Mononuclear cell (primary cell): ENCODE measurements around the gene CEMIP2. TPM values are rescaled to one million over a fixed set of nuclear protein-coding genes. Genes with fewer than 3 reads are reported as not detected.
A peak's percentile ranks its signal among the peaks of the same experiment; 100 is the strongest.
"Not testable (repeated sequence)": the region's sequence is repeated elsewhere in the genome, so short reads cannot be mapped to it uniquely, and the experiment has no call there.

ENCODE experiments used
- H3K27me3 ChIP-seq: 2 replicates; pipeline ENCODE4 v1.6.0; 2011; ENCODE audit warnings: low read length, control low read depth; ENCODE audit not compliant: insufficient read depth
- H3K4me1 ChIP-seq: 2 replicates; pipeline ENCODE4 v1.5.1; 2011; ENCODE audit warnings: mild to moderate bottlenecking, low read length, control low read depth; ENCODE audit not compliant: insufficient read depth
- H3K4me3 ChIP-seq: 2 replicates; pipeline ENCODE4 v1.5.1; 2011; ENCODE audit warnings: mild to moderate bottlenecking, low read length, moderate library complexity
- H3K9me3 ChIP-seq: 2 replicates; pipeline ENCODE4 v1.5.1; 2011; ENCODE audit warnings: low read depth, mild to moderate bottlenecking, control low read depth, low read length
- total RNA-seq: library from RNA; depleted of rRNA; stranded (reverse); fragments of >200 nt; gene quantifications from one replicate; pipeline ENCODE4 v1.2.3, GENCODE V29; 2012

Gene CEMIP2
- total RNA-seq = 220 TPM

GRCh38 chr9:71768388-71769174 is at the start of gene CEMIP2:
TSS of gene CEMIP2 (minus strand) at chr9:71768513. CDS start at chr9:71750373, 18,140 bp downstream.
- H3K9me3 ChIP-seq = no peaks in the 10 kb centered on the region
- peaks cover 51% of the 10 kb centered on the region for H3K4me1 ChIP-seq
- peak within 1 kb of the TSS; percentile 96 for H3K4me3 ChIP-seq
- H3K27me3 ChIP-seq = peaks cover 6% of the 10 kb centered on the region

GRCh38 chr9:71816916-71817451 is 48.7 kb upstream of the CEMIP2 start:
- no peaks in the 10 kb centered on the region for H3K27me3 ChIP-seq
- H3K4me1 ChIP-seq = peaks cover 6% of the 10 kb centered on the region
- no peaks in the 10 kb centered on the region for H3K9me3 ChIP-seq
- H3K4me3 ChIP-seq = no peak overlapping the region

- Histone ChIP-seq H3K27me3 (no peaks in the 10 kb centered on the region), H3K4me3 (no peak overlapping the region), H3K9me3 (no peaks in the 10 kb centered on the region), H3K4me1 (peaks cover 6% of the 10 kb centered on the region)
Observed at GRCh38 chr9:71814815-71815214, 46.5 kb upstream of the CEMIP2 start.

- H3K4me3 ChIP-seq = no peak overlapping the region
- no peaks in the 10 kb centered on the region for H3K9me3 ChIP-seq
- H3K27me3 ChIP-seq = no peaks in the 10 kb centered on the region
- peaks cover 6% of the 10 kb centered on the region for H3K4me1 ChIP-seq
Observed at GRCh38 chr9:71814226-71814625, 45.9 kb upstream of the CEMIP2 start.

GRCh38 chr9:71812385-71812784 is 44.1 kb upstream of the CEMIP2 start:
- H3K9me3 ChIP-seq = no peaks in the 10 kb centered on the region
- peaks cover 5% of the 10 kb centered on the region for H3K4me1 ChIP-seq
- no peaks in the 10 kb centered on the region for H3K27me3 ChIP-seq
- H3K4me3 ChIP-seq = no peak overlapping the region

- no peaks in the 10 kb centered on the region for H3K27me3 ChIP-seq
- H3K4me1 ChIP-seq = peaks cover 9% of the 10 kb centered on the region
- H3K9me3 ChIP-seq = no peaks in the 10 kb centered on the region
- H3K4me3 ChIP-seq = no peak overlapping the region
Observed at GRCh38 chr9:71808068-71808467, 39.8 kb upstream of the CEMIP2 start.

GRCh38 chr9:71806901-71807307 is 38.6 kb upstream of the CEMIP2 start:
- H3K27me3 ChIP-seq = no peaks in the 10 kb centered on the region
- H3K4me1 ChIP-seq = peaks cover 9% of the 10 kb centered on the region
- no peaks in the 10 kb centered on the region for H3K9me3 ChIP-seq
- H3K4me3 ChIP-seq = no peak overlapping the region

GRCh38 chr9:71805096-71805495 is 36.8 kb upstream of the CEMIP2 start:
- H3K9me3 ChIP-seq, H3K4me3 ChIP-seq, H3K4me1 ChIP-seq, H3K27me3 ChIP-seq: not testable (repeated sequence)

- no peaks in the 10 kb centered on the region for H3K27me3 ChIP-seq
- H3K4me3 ChIP-seq = no peak overlapping the region
- H3K4me1 ChIP-seq = peaks cover 12% of the 10 kb centered on the region
- no peaks in the 10 kb centered on the region for H3K9me3 ChIP-seq
Observed at GRCh38 chr9:71801826-71802225, 33.5 kb upstream of the CEMIP2 start.

GRCh38 chr9:71797266-71797665 is 29.0 kb upstream of the CEMIP2 start:
- Histone ChIP-seq H3K9me3 (no peaks in the 10 kb centered on the region), H3K4me1 (peaks cover 45% of the 10 kb centered on the region), H3K27me3 (no peaks in the 10 kb centered on the region), H3K4me3 (no peak overlapping the region)

GRCh38 chr9:71796100-71796767 is 27.9 kb upstream of the CEMIP2 start:
- Histone ChIP-seq H3K9me3 (no peaks in the 10 kb centered on the region), H3K4me3 (no peak overlapping the region), H3K4me1 (peaks cover 45% of the 10 kb centered on the region), H3K27me3 (no peaks in the 10 kb centered on the region)

GRCh38 chr9:71795097-71795813 is 26.9 kb upstream of the CEMIP2 start:
- H3K27me3 ChIP-seq = no peaks in the 10 kb centered on the region
- no peak overlapping the region for H3K4me3 ChIP-seq
- no peaks in the 10 kb centered on the region for H3K9me3 ChIP-seq
- peaks cover 45% of the 10 kb centered on the region for H3K4me1 ChIP-seq

GRCh38 chr9:71793386-71794105 is 25.2 kb upstream of the CEMIP2 start:
- H3K4me1 ChIP-seq = peaks cover 52% of the 10 kb centered on the region
- H3K4me3 ChIP-seq = no peak overlapping the region
- no peaks in the 10 kb centered on the region for H3K27me3 ChIP-seq
- H3K9me3 ChIP-seq = no peaks in the 10 kb centered on the region

- Histone ChIP-seq H3K4me3 (no peak overlapping the region), H3K4me1 (peaks cover 46% of the 10 kb centered on the region), H3K9me3 (no peaks in the 10 kb centered on the region), H3K27me3 (no peaks in the 10 kb centered on the region)
Observed at GRCh38 chr9:71791875-71792274, 23.6 kb upstream of the CEMIP2 start.
